Aorta (tissue), 5 donors: ENCODE results near the gene AANAT. TPM values are rescaled to one million over a fixed set of nuclear protein-coding genes. Genes with fewer than 3 reads are reported as not detected.

Experiments used
- ATAC-seq: fragments of 200-7000 bp; cut with Tn5 transposase; one replicate; pipeline ENCODE4 v1.9.1; 2022; ENCODE audit warnings: moderate library complexity; ENCODE audit not compliant: low FRiP score
- DNase-seq, 2 donors: peaks; one replicate each; pipeline ENCODE4 v3.0.0-alpha.2; 2020
- H3K27ac ChIP-seq, 2 donors: one replicate each; pipeline ENCODE4 v1.5.1; 2013; ENCODE audit warnings: low read length in 2 of 2, mild to moderate bottlenecking in 2 of 2, moderate library complexity in 2 of 2, control low read depth in 1 of 2, inconsistent platforms in 1 of 2, low read depth in 1 of 2
- H3K27me3 ChIP-seq, 2 donors: one replicate each; pipeline ENCODE4 v1.6.1; 2013; ENCODE audit warnings: control low read depth in 1 of 2, low read length in 1 of 2, mild to moderate bottlenecking in 1 of 2, moderate library complexity in 1 of 2; ENCODE audit not compliant: insufficient read depth in 2 of 2, control insufficient read depth in 1 of 2
- H3K36me3 ChIP-seq, 2 donors: one replicate each; pipeline ENCODE4 v1.6.1; 2013; ENCODE audit warnings: control low read depth in 1 of 2, low read length in 1 of 2, mild to moderate bottlenecking in 1 of 2; ENCODE audit not compliant: insufficient read depth in 2 of 2, control insufficient read depth in 1 of 2
- H3K4me1 ChIP-seq, 2 donors: one replicate each; pipeline ENCODE4 v1.6.1; 2013; ENCODE audit warnings: low read length in 2 of 2, control low read depth in 1 of 2, mild to moderate bottlenecking in 1 of 2, moderate library complexity in 1 of 2; ENCODE audit not compliant: insufficient read depth in 2 of 2, control insufficient read depth in 1 of 2
- H3K4me3 ChIP-seq, 2 donors: one replicate each; pipeline ENCODE4 v1.5.1; 2013; ENCODE audit warnings: low read length in 2 of 2, control low read depth in 1 of 2, mild to moderate bottlenecking in 1 of 2
- H3K9me3 ChIP-seq: one replicate; pipeline ENCODE4 v1.6.1; 2013; ENCODE audit warnings: mild to moderate bottlenecking, low read length; ENCODE audit not compliant: control insufficient read depth
- WGBS, 2 donors: extraction: QIAGEN DNeasy Blood & Tissue Kit; methylation state at CpG; one replicate each; pipeline ENCODE4 v1.1.7; 2013; 5-methylcytosine and 5-hydroxymethylcytosine counted together
- intact Hi-C, 2 donors: fragments of 100-400 bp; cut with DNase I; formaldehyde crosslinking; loops; one replicate each; pipeline versions ENCODE4 v1.14.2 to v1.15.0; 2022
- polyA plus RNA-seq, 2 donors: library from polyadenylated mRNA; stranded (reverse); fragments of 200-250 nt; gene quantifications; one replicate each; pipeline ENCODE4 v1.2.3, GENCODE V29; 2013
- total RNA-seq, 2 donors: library from RNA; stranded (reverse); fragmentation: NEBNext Ultra II Directional; extraction: Animal tissue kit (Norgen Biotek cat#: 25700); gene quantifications; one replicate each; pipeline ENCODE4 v1.2.1, GENCODE V29; 2021
- donor health status: healthy with polysubstance abuse.
- donor health status: Bipolar disorder and iron deficiency.
- donor health status: DM: no; HTN: no; CAD: no.
- donor health status: DM: no; HTN: no; CAD: no.
- donor health status: DM: yes; HTN: yes; CAD: no.

The AANAT gene
- total and polyA plus RNA-seq, 4 donors = not detected

DNA sequence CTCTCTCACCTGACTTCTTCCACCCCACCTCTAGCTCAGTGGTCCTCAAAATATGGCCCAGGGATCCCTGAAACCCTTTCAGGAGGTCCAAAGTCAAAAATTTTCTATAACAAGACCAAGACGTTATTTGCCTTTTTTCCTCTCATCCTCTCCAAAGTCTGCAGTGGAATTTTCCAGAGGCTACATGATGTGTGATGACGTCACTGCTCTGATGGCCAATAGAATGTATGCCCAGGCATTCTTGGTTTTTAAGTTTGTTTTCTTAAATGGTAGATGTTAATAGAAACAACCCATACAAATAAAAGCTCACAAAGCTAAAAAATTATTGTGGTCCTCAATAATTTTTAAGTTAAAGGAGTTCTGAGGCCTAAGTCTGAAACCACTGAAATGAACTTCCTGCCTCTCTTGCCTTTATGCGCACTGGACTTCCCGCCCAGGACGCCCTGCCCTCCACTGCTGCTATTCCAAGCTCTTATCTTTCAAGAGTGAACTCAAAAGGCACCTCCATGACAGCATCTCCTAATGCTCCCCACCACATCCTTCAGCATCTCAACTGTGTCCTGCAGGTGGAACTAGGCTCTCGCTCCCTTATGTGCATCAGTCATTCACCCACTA lies 28.0 kb upstream of the AANAT start:
- intact Hi-C loops = no loop called here
- DNase-seq = peak in 1 of 2 donors; percentile 27
- ATAC-seq = no peak
- Histone ChIP-seq H3K9me3 (no peaks in the 10 kb centered on the region), H3K27me3 (no peaks in the 10 kb centered on the region), H3K4me3 (no peak overlapping the region), H3K36me3 (no peaks in the 10 kb centered on the region), H3K4me1 (no peaks in the 10 kb centered on the region), H3K27ac (no peak overlapping the region)
- 89 to 90% methylated on average over 6 of the region's 6 CpGs for WGBS, 2 donors

DNA sequence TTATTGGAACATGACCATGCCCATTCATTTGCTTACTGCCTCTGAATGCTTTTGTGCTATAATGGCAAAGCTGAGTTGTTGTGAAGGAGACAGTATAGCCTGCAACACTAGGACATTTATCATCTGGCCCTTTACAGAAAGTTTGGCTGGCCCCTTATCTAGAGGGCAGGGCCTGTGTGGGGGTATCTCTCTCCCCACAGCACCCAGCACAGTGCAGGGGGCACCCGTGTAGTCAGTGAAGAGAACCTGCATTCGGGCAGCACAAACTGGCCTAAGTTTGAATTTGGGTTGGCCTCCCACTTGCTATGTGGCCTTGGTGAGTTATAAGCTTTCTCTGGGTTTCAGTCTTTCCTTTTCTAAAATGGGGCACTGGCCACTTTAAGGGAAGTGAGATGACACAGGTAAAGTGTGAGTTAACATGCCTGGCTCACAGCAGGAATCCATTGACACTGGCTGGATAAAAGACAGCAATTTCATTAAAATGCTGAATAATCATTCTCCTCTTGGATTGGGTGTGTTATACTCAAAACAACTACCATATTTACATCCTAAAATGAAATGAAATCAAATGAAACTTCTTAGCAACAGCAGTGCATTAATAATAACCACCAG lies 26.5 kb upstream of the AANAT start:
- H3K9me3 ChIP-seq = no peaks in the 10 kb centered on the region
- 78 to 89% methylated on average over 2 of the region's 2 CpGs for WGBS, 2 donors
- intact Hi-C loops = no loop called here
- DNase-seq = no peak
- ATAC-seq = no peak
- H3K4me3 ChIP-seq = no peak overlapping the region
- H3K27ac ChIP-seq = no peak overlapping the region
- H3K36me3 ChIP-seq = no peaks in the 10 kb centered on the region
- no peaks in the 10 kb centered on the region for H3K27me3 ChIP-seq
- no peaks in the 10 kb centered on the region for H3K4me1 ChIP-seq

DNA sequence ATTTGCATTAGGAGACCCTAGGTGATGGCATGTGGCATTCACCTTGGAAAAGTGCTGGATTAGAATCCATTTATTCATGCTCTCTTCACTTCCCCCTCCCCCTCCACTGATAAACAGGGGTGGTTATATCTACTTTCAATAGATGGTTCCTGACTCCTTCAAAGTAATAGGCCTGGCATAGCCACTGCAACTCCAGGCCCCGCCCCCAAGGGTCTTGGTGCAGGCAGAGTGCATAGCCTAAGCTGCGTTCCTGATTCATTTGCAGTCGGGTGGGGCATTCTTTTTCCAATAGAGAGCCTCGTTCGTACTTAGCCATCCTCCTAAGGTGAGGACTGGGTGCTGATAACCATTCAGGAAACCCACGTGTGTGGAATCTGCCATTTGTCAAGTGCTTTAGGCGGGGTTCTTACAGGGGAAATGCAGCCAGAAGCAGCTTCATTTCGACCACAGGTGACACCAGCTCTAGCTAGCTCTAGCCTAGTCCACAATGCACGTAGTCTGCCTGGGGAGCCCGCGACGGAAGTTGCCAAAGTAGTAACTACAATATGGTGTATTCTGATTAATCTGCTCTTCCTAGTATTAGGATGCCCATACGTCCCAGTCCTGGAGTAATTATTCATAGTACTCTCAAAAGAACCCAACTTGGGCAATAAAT lies 25.6 kb upstream of the AANAT start:
- intact Hi-C loops = no loop called here

DNA sequence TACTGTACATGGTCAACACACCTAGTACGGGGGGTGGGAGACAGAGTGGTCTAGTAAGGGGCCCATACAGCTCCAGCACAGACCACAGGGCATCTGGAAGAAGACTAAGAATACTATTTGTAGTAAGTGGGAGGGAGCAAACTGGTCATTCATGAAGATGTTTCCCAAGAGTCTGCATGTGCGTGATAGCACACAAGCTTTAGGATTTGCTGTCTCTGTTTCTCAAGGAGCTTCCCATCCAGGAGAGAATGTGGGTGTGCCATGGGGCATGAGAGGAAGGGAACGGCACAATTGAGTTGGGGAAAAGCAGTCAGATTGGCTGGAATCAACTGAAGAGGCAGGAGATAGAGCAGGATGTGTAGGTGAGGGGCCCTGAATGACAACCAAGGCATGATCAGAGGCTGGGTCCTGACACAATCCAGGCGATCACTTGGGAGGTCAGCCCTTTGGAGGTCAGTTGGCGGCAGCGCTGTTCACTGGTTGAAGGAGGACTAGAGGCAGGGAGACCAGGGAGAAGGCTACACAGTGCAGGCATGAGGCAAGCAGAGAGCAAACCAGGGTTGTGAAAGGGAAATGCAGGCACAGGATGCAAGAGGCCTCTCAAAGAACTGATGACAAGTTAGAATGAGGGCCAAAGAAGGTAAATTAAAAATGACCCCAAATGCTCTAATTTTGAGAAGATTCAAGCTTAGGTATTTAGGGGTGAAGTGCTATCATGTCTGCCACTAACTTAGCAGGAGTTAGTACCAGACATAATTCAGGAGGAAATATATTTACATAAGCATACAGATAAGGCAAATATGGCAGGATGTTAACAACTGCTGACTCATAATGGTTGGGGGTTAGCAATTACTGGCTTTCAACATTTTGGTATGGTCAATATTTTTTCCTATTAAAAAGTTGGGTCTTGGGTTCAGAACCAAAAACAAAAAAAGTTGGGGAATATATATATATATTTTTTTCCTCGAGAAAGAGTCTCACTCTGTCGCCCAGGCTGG lies 24.8 kb upstream of the AANAT start:
- no peaks in the 10 kb centered on the region for H3K4me1 ChIP-seq
- ATAC-seq (no peak), DNase-seq (peak in 1 of 2 donors; percentile 44)
- no peaks in the 10 kb centered on the region for H3K36me3 ChIP-seq
- WGBS, 2 donors = 96% methylated on average over 8 of the region's 8 CpGs
- H3K27me3 ChIP-seq = no peaks in the 10 kb centered on the region
- intact Hi-C loops = no loop called here
- H3K9me3 ChIP-seq = no peaks in the 10 kb centered on the region
- H3K27ac ChIP-seq = no peak overlapping the region
- no peak overlapping the region for H3K4me3 ChIP-seq

More for the DNA sequence above, 25.6 kb upstream of the AANAT start:
- H3K27ac ChIP-seq = no peak overlapping the region
- H3K36me3 ChIP-seq = no peaks in the 10 kb centered on the region
- DNase-seq (peak in 1 of 2 donors; percentile 9), ATAC-seq (no peak)
- H3K4me1 ChIP-seq = no peaks in the 10 kb centered on the region
- H3K9me3 ChIP-seq = no peaks in the 10 kb centered on the region
- H3K4me3 ChIP-seq = no peak overlapping the region
- H3K27me3 ChIP-seq = no peaks in the 10 kb centered on the region
- WGBS, 2 donors = 80 to 84% methylated on average over 13 of the region's 13 CpGs

DNA sequence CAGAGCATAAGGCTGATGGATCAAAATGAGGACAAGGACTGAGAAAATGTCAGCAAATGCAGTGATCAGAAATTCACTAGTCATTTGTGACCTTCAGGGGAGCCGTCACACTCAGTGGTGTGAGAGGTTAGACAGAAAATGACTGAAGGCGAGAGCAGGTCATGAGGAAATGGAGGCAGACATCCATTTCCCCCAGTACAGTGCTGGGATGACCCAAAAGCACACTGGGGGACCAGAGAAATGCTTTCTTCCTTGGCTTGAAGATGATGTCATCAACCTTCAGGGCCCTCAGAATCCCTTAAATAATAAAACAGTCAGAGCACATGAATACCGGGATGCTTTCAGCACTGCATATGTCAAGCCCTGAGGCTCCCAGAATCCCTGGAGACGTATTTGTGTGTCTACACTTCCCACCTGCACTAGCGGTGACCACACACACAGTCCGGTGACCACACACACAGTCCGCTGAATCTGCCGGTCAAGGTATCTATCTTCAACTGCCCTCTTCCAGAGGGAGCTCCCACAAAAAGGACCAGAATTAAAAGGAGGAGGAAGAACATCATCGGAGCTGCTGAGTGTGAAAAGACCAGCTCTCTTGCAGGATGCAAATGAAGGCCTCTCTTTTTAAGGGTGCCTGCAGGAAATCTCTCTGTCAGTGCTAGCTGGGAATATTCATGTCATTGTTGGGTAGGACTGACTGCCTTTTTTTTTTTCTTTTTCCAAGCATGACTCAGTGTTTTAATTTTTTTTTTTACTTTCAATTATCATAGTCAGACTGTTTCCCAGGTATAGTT lies 22.7 kb upstream of the AANAT start:
- H3K36me3 ChIP-seq = no peaks in the 10 kb centered on the region
- no peak overlapping the region for H3K27ac ChIP-seq
- H3K4me1 ChIP-seq = no peaks in the 10 kb centered on the region
- H3K9me3 ChIP-seq = no peaks in the 10 kb centered on the region
- H3K27me3 ChIP-seq = no peaks in the 10 kb centered on the region
- no peak for ATAC-seq
- WGBS, 2 donors = 86 to 89% methylated on average over 9 of the region's 9 CpGs
- no peak overlapping the region for H3K4me3 ChIP-seq
- intact Hi-C loops = no loop called here
- DNase-seq = peak in 1 of 2 donors; percentile 42

DNA sequence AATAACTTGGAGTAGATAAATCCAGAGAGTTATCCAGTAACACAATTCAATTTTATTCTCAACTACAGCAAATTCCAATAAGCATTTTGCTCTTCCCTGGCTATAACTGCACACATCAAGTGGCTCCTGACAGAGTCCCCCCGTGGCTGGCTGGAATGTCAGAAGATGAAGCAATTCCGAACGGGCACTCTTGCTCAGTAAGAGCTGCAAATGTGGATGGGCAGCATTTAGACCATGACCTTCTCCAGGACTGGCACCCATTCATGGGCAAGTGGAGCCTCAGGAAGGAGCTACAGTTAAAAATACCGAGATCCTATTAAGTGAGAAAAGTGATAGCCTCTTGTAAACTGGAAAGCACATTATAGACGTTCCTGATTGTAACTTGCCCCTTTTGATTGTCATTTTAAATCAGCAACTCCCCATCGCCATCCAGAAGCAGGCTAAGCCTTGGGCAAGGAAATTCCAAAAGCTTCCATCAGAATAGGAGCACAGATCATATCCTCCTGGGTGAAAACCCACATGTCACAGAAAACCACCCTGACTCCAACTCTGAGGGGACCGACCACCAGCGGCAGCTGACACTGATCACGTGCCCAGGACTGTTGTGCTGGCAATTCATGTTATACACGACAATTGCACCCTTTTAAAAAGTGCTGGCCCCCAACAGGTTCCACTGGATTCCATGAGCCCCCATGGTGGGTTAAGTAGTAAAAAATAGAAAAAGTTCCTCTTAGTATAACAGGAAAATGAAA lies 21.5 kb upstream of the AANAT start:
- no peaks in the 10 kb centered on the region for H3K36me3 ChIP-seq

DNA sequence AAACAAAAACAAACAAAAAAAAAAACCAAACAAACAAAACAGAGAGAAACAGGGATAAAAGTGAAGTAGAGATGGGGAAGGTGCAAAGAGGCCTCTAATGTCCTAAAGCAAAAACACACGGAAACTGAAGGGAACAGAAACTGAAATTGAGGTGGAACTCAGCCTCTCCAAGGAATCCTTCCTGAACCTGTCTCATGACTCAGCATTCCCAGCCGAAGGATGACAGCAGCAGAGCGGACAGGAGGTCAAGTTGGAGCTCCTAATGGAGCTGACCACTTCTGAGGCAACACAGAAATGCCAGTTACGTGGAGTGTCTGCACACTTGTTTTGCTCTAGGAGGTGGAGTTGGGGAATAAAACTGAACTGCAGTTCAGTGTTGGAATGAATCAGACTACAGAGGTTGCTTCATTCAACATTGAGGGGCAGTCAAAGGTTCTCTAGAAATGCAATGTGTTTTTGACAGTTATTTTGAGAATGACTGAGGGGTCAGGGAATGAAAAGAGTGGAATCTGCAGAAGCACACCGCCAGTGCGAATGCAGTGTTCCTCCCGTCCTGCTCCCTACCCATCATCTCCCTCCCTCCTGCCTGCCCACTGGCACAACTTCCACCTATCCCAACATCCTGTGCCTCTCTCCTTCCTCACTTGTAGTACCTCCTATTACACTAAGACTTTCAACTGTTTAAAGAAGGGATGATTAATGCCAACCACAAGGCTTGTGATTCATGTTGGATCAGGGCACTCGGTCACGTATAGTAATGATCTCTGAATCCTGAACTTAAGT lies 20.8 kb upstream of the AANAT start:
- peak in 1 of 2 donors; percentile 19 for DNase-seq
- intact Hi-C loops = no loop called here
- Histone ChIP-seq H3K36me3 (no peaks in the 10 kb centered on the region), H3K9me3 (no peaks in the 10 kb centered on the region), H3K4me3 (no peak overlapping the region), H3K27ac (no peak overlapping the region), H3K4me1 (no peaks in the 10 kb centered on the region), H3K27me3 (no peaks in the 10 kb centered on the region)
- no peak for ATAC-seq
- WGBS, 2 donors = 76 to 83% methylated on average over 9 of the region's 9 CpGs

More for the DNA sequence above, 21.5 kb upstream of the AANAT start:
- Histone ChIP-seq H3K27ac (no peak overlapping the region), H3K27me3 (no peaks in the 10 kb centered on the region), H3K4me3 (no peak overlapping the region), H3K9me3 (no peaks in the 10 kb centered on the region), H3K4me1 (no peaks in the 10 kb centered on the region)
- no peak for ATAC-seq
- 74 to 75% methylated on average over 10 of the region's 10 CpGs for WGBS, 2 donors
- DNase-seq = peak in 1 of 2 donors; percentile 38
- intact Hi-C loops = no loop called here
